Panc1 (cell line): ENCODE data around the gene RASSF5. TPM values are rescaled to one million over a fixed set of nuclear protein-coding genes. Genes with fewer than 3 reads are reported as not detected.

Source experiments
- ATAC-seq: fragments of 200-7000 bp; cut with Tn5 transposase; 2 replicates; pipeline ENCODE4 v1.9.1; 2020; ENCODE audit warnings: mild to moderate bottlenecking, moderate library complexity
- BruUV-seq: library from RNA; stranded (reverse); fragments of 400-500 nt; replicated peaks from 2 replicates; lab custom pipeline; 2021; lab: Mats Ljungman, UMichigan
- CTCF ChIA-PET: fragments of 300-600 bp; sonication (Branson Sonifier 250); formaldehyde crosslinking; loops from one replicate; lab custom pipeline; 2022; ENCODE audit warnings: antibody characterized with exemption; lab: Charles Lee
- POLR2A ChIA-PET: fragments of 300-600 bp; sonication (Branson Sonifier 250); formaldehyde crosslinking; loops from one replicate; lab custom pipeline; 2022; ENCODE audit warnings: antibody characterized with exemption; lab: Charles Lee
- DNase-seq: peaks from one replicate; pipeline ENCODE4 v3.0.0-alpha.2; 2010; ENCODE audit warnings: low read depth, low spot score
- H3K27ac ChIP-seq: 2 replicates; pipeline ENCODE4 v1.5.1; 2011; ENCODE audit warnings: mild to moderate bottlenecking, low read length, inconsistent platforms
- H3K27me3 ChIP-seq: fragments of 200-500 bp; sonication (Bioruptor generic); 2 replicates; pipeline ENCODE4 v1.6.0; 2014; ENCODE audit warnings: low read length, inconsistent platforms; ENCODE audit not compliant: control insufficient read depth, insufficient read depth
- H3K36me3 ChIP-seq: fragments of 200-500 bp; sonication (Bioruptor generic); 2 replicates; pipeline ENCODE4 v1.5.1; 2014; ENCODE audit warnings: inconsistent platforms, mild to moderate bottlenecking, low read length, moderate library complexity; ENCODE audit not compliant: control insufficient read depth, insufficient read depth
- H3K4me1 ChIP-seq: 2 replicates; pipeline ENCODE4 v1.5.1; 2011; ENCODE audit warnings: inconsistent platforms, mild to moderate bottlenecking, low read length, moderate library complexity; ENCODE audit not compliant: control insufficient read depth, insufficient read depth
- H3K4me3 ChIP-seq, 2 experiments: 2 replicates each; pipeline ENCODE4 v1.5.1; 2011 to 2012; ENCODE audit warnings: low read depth in 2 of 2, low read length in 2 of 2, mild to moderate bottlenecking in 2 of 2, inconsistent platforms in 1 of 2, moderate library complexity in 1 of 2
- H3K9me3 ChIP-seq: fragments of 200-500 bp; sonication (Bioruptor generic); 2 replicates; pipeline ENCODE4 v1.5.1; 2014; ENCODE audit warnings: low read depth, mild to moderate bottlenecking, inconsistent platforms, low read length, moderate library complexity; ENCODE audit not compliant: control insufficient read depth, insufficient read depth
- POLR2AphosphoS5 ChIP-seq: IDR thresholded peaks from 2 replicates; pipeline ENCODE4 v1.6.1; 2012; ENCODE audit warnings: mild to moderate bottlenecking, low read depth, low read length, moderate library complexity
- SIN3A ChIP-seq: IDR thresholded peaks from 2 replicates; pipeline ENCODE4 v1.6.1; 2012; ENCODE audit warnings: low read depth, mild to moderate bottlenecking, low read length, moderate library complexity, borderline replicate concordance; ENCODE audit not compliant: insufficient read depth
- TCF7L2 ChIP-seq: IDR thresholded peaks from 2 replicates; pipeline ENCODE4 v1.6.1; 2011; ENCODE audit warnings: mild to moderate bottlenecking, low read depth, low read length, inconsistent platforms
- in situ Hi-C: cut with HindIII; loops from 2 replicates; pipeline ENCODE4 v1.10.0; 2016; ENCODE audit warnings: low sequenced_read_pairs, low pct_unique_long_range_greater_than_20kb
- intact Hi-C: fragments of 100-400 bp; cut with micrococcal nuclease; formaldehyde crosslinking; loops from one replicate; pipeline ENCODE4 v1.10.0; 2022; ENCODE audit not compliant: unreplicated experiment
- total RNA-seq: library from RNA; stranded (reverse); gene quantifications from one replicate; pipeline ENCODE4 v1.2.1, GENCODE V29; 2021; ENCODE audit not compliant: unreplicated experiment
- TF ChIP-seq, protein P1 (sequence below): fragments of 450-650 bp; IDR thresholded peaks from 2 replicates; pipeline ENCODE4 v1.5.1; 2017; ENCODE audit warnings: mild to moderate bottlenecking
- TF ChIP-seq, protein P2 (sequence below), 2 experiments: IDR thresholded peaks; 2 replicates each; pipeline ENCODE4 v1.6.1; 2011 to 2012; ENCODE audit warnings: low read depth in 2 of 2, control low read depth in 1 of 2, low read length in 1 of 2, mild to moderate bottlenecking in 1 of 2, moderate library complexity in 1 of 2; ENCODE audit not compliant: insufficient read depth in 1 of 2

RASSF5 gene
- total RNA-seq, 1 experiment from 2014 or later, result 1.6 TPM

DNA sequence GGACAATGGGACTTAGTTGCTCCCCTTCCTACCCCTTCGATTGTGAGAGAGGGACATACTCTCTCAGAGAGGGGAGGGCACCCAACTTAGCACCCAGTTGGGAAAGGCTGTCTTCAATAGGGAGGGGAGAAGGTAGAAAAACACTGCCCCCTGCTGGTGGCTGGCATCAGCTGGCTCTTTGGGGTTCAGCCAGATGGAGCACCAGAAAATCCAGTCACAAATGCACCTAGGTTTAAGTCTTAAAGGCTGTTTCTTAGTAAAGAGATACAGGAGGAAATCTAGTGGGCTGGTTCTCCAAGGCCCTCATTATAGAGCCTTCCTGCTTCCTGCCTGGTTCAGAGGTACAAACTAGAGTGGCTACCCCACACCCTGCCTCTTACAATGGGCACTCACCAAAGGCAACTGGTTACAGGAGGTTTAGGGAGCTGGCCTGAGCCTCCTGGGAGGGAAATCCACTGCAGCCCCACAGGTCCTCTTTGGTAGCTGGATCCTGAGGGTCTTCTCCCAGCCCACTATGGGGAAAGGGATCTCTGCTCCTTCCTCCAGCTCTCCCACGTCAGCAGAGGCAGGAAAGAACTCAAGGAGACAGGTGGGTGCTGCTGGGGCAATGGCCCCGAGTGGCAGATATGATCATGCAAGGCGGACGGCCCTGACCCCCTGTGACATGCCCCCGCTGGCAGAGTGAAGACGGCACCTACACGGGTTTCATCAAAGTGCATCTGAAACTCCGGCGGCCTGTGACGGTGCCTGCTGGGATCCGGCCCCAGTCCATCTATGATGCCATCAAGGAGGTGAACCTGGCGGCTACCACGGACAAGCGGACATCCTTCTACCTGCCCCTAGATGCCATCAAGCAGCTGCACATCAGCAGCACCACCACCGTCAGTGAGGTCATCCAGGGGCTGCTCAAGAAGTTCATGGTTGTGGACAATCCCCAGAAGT is 76.6 kb downstream of the RASSF5 start:
- intact Hi-C loops, result loop anchor here (2.0 kb wide), 2 partner anchors 39 to 93 kb away; no protein-coding TSS in a partner anchor
- POLR2A ChIA-PET, result no interaction called here
- H3K4me1 ChIP-seq, result no peaks in the 10 kb centered on the region
- no peak for TF ChIP-seq POLR2AphosphoS5
- TF ChIP-seq, protein P1, sequence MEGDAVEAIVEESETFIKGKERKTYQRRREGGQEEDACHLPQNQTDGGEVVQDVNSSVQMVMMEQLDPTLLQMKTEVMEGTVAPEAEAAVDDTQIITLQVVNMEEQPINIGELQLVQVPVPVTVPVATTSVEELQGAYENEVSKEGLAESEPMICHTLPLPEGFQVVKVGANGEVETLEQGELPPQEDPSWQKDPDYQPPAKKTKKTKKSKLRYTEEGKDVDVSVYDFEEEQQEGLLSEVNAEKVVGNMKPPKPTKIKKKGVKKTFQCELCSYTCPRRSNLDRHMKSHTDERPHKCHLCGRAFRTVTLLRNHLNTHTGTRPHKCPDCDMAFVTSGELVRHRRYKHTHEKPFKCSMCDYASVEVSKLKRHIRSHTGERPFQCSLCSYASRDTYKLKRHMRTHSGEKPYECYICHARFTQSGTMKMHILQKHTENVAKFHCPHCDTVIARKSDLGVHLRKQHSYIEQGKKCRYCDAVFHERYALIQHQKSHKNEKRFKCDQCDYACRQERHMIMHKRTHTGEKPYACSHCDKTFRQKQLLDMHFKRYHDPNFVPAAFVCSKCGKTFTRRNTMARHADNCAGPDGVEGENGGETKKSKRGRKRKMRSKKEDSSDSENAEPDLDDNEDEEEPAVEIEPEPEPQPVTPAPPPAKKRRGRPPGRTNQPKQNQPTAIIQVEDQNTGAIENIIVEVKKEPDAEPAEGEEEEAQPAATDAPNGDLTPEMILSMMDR, result peak; percentile 90
- peak; percentile 59 for DNase-seq
- in situ Hi-C loops, result no loop called here
- no peak overlapping the region for H3K27ac ChIP-seq
- no peaks in the 10 kb centered on the region for H3K27me3 ChIP-seq
- H3K36me3 ChIP-seq, result no peaks in the 10 kb centered on the region
- CTCF ChIA-PET, result interaction anchor here (0.6 to 1.8 kb wide), 9 partner anchors 17 to 105 kb away, joined by 3 to 16 read pairs (median 8); partner anchors contain the start of gene EIF2D
- ATAC-seq, result peak; percentile 91
- no TSS peak for BruUV-seq
- no peak overlapping the region for H3K4me3 ChIP-seq
- no peaks in the 10 kb centered on the region for H3K9me3 ChIP-seq

DNA sequence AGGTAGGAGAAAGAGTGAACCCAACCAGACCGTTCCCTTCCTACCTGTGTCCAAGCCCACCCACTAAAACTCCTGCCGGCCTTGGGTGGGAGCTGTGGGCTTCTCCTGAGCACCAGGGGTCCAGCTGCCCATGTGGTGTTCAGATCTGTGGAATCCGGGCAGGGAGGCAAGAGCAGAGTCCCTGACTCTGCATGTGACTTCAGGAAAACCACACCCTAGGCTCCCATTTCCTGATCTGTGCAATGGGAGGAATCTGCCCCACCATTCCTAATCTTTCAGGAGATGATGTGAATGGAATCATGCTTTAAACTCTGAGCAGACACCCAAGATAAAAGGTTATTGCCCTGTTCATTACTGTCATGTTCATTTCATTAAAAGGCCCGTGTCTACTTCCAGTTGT is 77.4 kb downstream of the RASSF5 start:
- ChIA-PET POLR2A (no interaction called here), CTCF (interaction anchor here (1.6 kb wide), 2 partner anchors 94 to 95 kb away, joined by 6 to 16 read pairs; no protein-coding TSS in a partner anchor)
- in situ Hi-C loops (no loop called here), intact Hi-C loops (no loop called here)
- ATAC-seq (no peak), DNase-seq (no peak)
- no TSS peak for BruUV-seq
- no peaks in the 10 kb centered on the region for H3K27me3 ChIP-seq
- no peaks in the 10 kb centered on the region for H3K36me3 ChIP-seq
- TF ChIP-seq, protein P1, result no peak
- H3K4me1 ChIP-seq, result no peaks in the 10 kb centered on the region
- no peak overlapping the region for H3K4me3 ChIP-seq
- H3K9me3 ChIP-seq, result no peaks in the 10 kb centered on the region
- H3K27ac ChIP-seq, result no peak overlapping the region

DNA sequence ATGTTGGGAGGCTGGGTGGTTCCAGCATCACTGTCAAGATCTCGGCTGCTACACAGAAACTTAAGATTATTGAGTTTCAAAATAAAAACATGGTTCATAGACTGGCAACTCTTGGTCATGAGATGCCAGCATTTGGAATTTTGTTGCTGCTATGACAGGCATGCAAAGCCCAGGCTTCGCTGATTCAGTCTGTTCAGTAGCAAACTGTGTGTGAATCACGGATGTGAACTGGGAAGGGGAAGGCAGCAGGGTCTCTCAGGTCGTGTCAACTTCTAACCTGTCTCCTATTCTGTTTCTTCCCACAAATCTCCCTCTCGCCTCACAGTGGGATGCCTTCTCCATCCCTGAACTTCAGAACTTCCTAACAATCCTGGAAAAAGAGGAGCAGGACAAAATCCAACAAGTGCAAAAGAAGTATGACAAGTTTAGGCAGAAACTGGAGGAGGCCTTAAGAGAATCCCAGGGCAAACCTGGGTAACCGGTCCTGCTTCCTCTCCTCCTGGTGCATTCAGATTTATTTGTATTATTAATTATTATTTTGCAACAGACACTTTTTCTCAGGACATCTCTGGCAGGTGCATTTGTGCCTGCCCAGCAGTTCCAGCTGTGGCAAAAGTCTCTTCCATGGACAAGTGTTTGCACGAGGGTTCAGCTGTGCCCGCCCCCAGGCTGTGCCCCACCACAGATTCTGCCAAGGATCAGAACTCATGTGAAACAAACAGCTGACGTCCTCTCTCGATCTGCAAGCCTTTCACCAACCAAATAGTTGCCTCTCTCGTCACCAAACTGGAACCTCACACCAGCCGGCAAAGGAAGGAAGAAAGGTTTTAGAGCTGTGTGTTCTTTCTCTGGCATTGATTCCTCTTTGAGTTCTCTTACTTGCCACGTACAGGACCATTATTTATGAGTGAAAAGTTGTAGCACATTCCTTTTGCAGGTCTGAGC is 79.4 kb downstream of the RASSF5 start:
- CTCF ChIA-PET, result interaction anchor here (1.4 to 1.6 kb wide), 2 partner anchors 96 to 107 kb away, joined by 3 to 6 read pairs; no protein-coding TSS in a partner anchor
- H3K27ac ChIP-seq, result no peak overlapping the region
- POLR2A ChIA-PET, result interaction anchor here (0.6 to 0.8 kb wide), 2 partner anchors 8 to 26 kb away, joined by 3 to 4 read pairs; no protein-coding TSS in a partner anchor
- DNase-seq (no peak), ATAC-seq (no peak)
- H3K9me3 ChIP-seq, result no peaks in the 10 kb centered on the region
- no peak overlapping the region for H3K4me3 ChIP-seq
- intact Hi-C loops, result no loop called here
- BruUV-seq, result no TSS peak
- no peaks in the 10 kb centered on the region for H3K36me3 ChIP-seq
- in situ Hi-C loops, result no loop called here
- TF ChIP-seq, protein P2, sequence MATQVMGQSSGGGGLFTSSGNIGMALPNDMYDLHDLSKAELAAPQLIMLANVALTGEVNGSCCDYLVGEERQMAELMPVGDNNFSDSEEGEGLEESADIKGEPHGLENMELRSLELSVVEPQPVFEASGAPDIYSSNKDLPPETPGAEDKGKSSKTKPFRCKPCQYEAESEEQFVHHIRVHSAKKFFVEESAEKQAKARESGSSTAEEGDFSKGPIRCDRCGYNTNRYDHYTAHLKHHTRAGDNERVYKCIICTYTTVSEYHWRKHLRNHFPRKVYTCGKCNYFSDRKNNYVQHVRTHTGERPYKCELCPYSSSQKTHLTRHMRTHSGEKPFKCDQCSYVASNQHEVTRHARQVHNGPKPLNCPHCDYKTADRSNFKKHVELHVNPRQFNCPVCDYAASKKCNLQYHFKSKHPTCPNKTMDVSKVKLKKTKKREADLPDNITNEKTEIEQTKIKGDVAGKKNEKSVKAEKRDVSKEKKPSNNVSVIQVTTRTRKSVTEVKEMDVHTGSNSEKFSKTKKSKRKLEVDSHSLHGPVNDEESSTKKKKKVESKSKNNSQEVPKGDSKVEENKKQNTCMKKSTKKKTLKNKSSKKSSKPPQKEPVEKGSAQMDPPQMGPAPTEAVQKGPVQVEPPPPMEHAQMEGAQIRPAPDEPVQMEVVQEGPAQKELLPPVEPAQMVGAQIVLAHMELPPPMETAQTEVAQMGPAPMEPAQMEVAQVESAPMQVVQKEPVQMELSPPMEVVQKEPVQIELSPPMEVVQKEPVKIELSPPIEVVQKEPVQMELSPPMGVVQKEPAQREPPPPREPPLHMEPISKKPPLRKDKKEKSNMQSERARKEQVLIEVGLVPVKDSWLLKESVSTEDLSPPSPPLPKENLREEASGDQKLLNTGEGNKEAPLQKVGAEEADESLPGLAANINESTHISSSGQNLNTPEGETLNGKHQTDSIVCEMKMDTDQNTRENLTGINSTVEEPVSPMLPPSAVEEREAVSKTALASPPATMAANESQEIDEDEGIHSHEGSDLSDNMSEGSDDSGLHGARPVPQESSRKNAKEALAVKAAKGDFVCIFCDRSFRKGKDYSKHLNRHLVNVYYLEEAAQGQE (IDR thresholded peaks at IDR 0.05; ENCODE audit: insufficient read depth in 1 of 2, low read depth in 2 of 2, low read length in 1 of 2), result no peak
- no peak for TF ChIP-seq SIN3A
- no peak for TF ChIP-seq POLR2AphosphoS5
- TF ChIP-seq, protein P1, result no peak
- no peak for TF ChIP-seq TCF7L2
- H3K27me3 ChIP-seq, result no peaks in the 10 kb centered on the region
- no peaks in the 10 kb centered on the region for H3K4me1 ChIP-seq
